Choroid plexus epithelial cell (primary cell): ENCODE results near the gene DLX2.
A peak's percentile ranks its signal among the peaks of the same experiment; 100 is the strongest.

Experiments
- DNase-seq: peaks from one replicate; pipeline ENCODE4 v3.0.0-alpha.2; 2010; ENCODE audit warnings: low read depth
- H3K4me3 ChIP-seq: 2 replicates; pipeline ENCODE4 v1.5.1; 2011; ENCODE audit warnings: low read depth, mild to moderate bottlenecking, control low read depth, low read length, moderate library complexity
- CTCF ChIP-seq: conservative IDR thresholded peaks from 2 replicates; pipeline ENCODE4 v1.5.1; 2011; ENCODE audit warnings: low read depth, mild to moderate bottlenecking, control low read depth, inconsistent platforms, low read length, moderate library complexity

DLX2 gene

GRCh38 chr2:172052000-172052983, 50.4 kb downstream of the DLX2 start:
- H3K4me3 ChIP-seq: no peak overlapping the region
- peak; percentile 70 for DNase-seq
- TF ChIP-seq CTCF: no peak

GRCh38 chr2:172050479-172051125, 52.1 kb downstream of the DLX2 start:
- H3K4me3 ChIP-seq: no peak overlapping the region
- TF ChIP-seq CTCF: no peak
- peak; percentile 16 for DNase-seq

GRCh38 chr2:172049567-172050120, 53.1 kb downstream of the DLX2 start:
- no peak for DNase-seq
- no peak overlapping the region for H3K4me3 ChIP-seq
- TF ChIP-seq CTCF: no peak
